SK-MEL-5 (cell line): ENCODE measurements around the gene ESRRG. TPM values are rescaled to one million over a fixed set of nuclear protein-coding genes. Genes with fewer than 3 reads are reported as not detected.
A peak's percentile ranks its signal among the peaks of the same experiment; 100 is the strongest.

ENCODE experiments used
- DNase-seq: peaks from one replicate; pipeline ENCODE4 v3.0.0-alpha.2; 2016; ENCODE audit warnings: low read depth, low spot score
- in situ Hi-C: cut with HindIII; loops from 2 replicates; pipeline ENCODE4 v1.10.0; 2016; ENCODE audit warnings: low sequenced_read_pairs, high pct_unique_total_duplicates, low pct_unique_long_range_greater_than_20kb
- total RNA-seq: library from RNA; depleted of rRNA; stranded (reverse); fragments of >200 nt; shearing (Covaris generic); gene quantifications from 2 replicates; pipeline ENCODE4 v1.2.3, GENCODE V29; 2014

The ESRRG gene
- total RNA-seq, 1 experiment from 2014 or later = 1.0 TPM

- DNase-seq = no peak
- in situ Hi-C loops = no loop called here
These were observed 222.8 kb downstream of the ESRRG start for GRCh38 chr1:216500273-216500967.

- no peak for DNase-seq
- in situ Hi-C loops = no loop called here
These were observed 223.5 kb downstream of the ESRRG start for GRCh38 chr1:216499581-216500272.

GRCh38 chr1:216498277-216498676 lies 225.0 kb downstream of the ESRRG start:
- no peak for DNase-seq
- in situ Hi-C loops = no loop called here

- in situ Hi-C loops = no loop called here
- no peak for DNase-seq
These were observed 238.2 kb downstream of the ESRRG start for GRCh38 chr1:216485042-216485441.

GRCh38 chr1:216483672-216484401 lies 239.4 kb downstream of the ESRRG start:
- no peak for DNase-seq
- in situ Hi-C loops = no loop called here

- in situ Hi-C loops = no loop called here
- no peak for DNase-seq
These were observed 240.6 kb downstream of the ESRRG start for GRCh38 chr1:216482620-216483019.

- no peak for DNase-seq
These were observed 245.0 kb downstream of the ESRRG start for GRCh38 chr1:216478238-216478637.

GRCh38 chr1:216476341-216476740 lies 246.9 kb downstream of the ESRRG start:
- in situ Hi-C loops = no loop called here
- no peak for DNase-seq

More at GRCh38 chr1:216478238-216478637, 245.0 kb downstream of the ESRRG start:
- in situ Hi-C loops = no loop called here

- in situ Hi-C loops = no loop called here
- no peak for DNase-seq
These were observed 247.5 kb downstream of the ESRRG start for GRCh38 chr1:216475659-216476276.

GRCh38 chr1:216466162-216466801 lies 256.9 kb downstream of the ESRRG start:
- in situ Hi-C loops = no loop called here
- DNase-seq = no peak

GRCh38 chr1:216464489-216464888 lies 258.7 kb downstream of the ESRRG start:
- in situ Hi-C loops = no loop called here
- no peak for DNase-seq

GRCh38 chr1:216462066-216462775 lies 261.0 kb downstream of the ESRRG start:
- in situ Hi-C loops = no loop called here
- no peak for DNase-seq

GRCh38 chr1:216461466-216461865 lies 261.8 kb downstream of the ESRRG start:
- DNase-seq = no peak
- in situ Hi-C loops = no loop called here

- in situ Hi-C loops = no loop called here
- no peak for DNase-seq
These were observed 263.5 kb downstream of the ESRRG start for GRCh38 chr1:216459651-216460207.

GRCh38 chr1:216458812-216459211 lies 264.4 kb downstream of the ESRRG start:
- in situ Hi-C loops = no loop called here
- DNase-seq = no peak

GRCh38 chr1:216457356-216457755 lies 265.9 kb downstream of the ESRRG start:
- in situ Hi-C loops = no loop called here
- DNase-seq = peak; percentile 16

GRCh38 chr1:216456682-216457081 lies 266.5 kb downstream of the ESRRG start:
- in situ Hi-C loops = no loop called here
- DNase-seq = peak; percentile 43
